Stomach (tissue), 9 donors: ENCODE measurements around the gene DAB1. TPM values are rescaled to one million over a fixed set of nuclear protein-coding genes. Genes with fewer than 3 reads are reported as not detected.

ENCODE experiments used
- DNase-seq, 2 donors: peaks; one replicate each; pipeline versions ENCODE4 v3.0.0 to v3.0.0-alpha.2; 2013 to 2019
- H3K27ac ChIP-seq, 5 donors: fragments of 200-600 bp in 4 of 5; sonication (generic) in 4 of 5; one replicate each; pipeline ENCODE4 v1.5.1; 2013 to 2019; ENCODE audit warnings: mild to moderate bottlenecking in 1 of 5, moderate library complexity in 1 of 5
- H3K27me3 ChIP-seq, 3 donors: fragments of 200-600 bp; sonication (generic); one replicate each; pipeline ENCODE4 v1.5.1; 2017 to 2019; ENCODE audit warnings: mixed run types in 1 of 3
- H3K36me3 ChIP-seq, 4 donors: fragments of 200-600 bp; sonication (generic); 1 replicate in 3 of 4; 2 replicates in 1 of 4; pipeline ENCODE4 v1.5.1; 2016 to 2019
- H3K4me1 ChIP-seq, 4 donors: fragments of 200-600 bp; sonication (generic); one replicate each; pipeline ENCODE4 v1.5.1; 2016 to 2019
- H3K4me3 ChIP-seq, 4 donors: fragments of 200-600 bp; sonication (generic) in 3 of 4; one replicate each; pipeline ENCODE4 v1.5.1; 2016 to 2019; ENCODE audit warnings: mild to moderate bottlenecking in 1 of 4
- H3K9me3 ChIP-seq, 4 donors: fragments of 200-600 bp; sonication (generic); one replicate each; pipeline ENCODE4 v1.5.1; 2016 to 2019
- CTCF ChIP-seq, 7 experiments: fragments of 450-650 bp in 4 of 7; fragments of 200-600 bp in 3 of 7; sonication (generic) in 3 of 7; IDR thresholded peaks; one replicate each; pipeline ENCODE4 v1.5.1; 2016 to 2019; ENCODE audit warnings: antibody characterized with exemption in 7 of 7, control low read depth in 2 of 7, mild to moderate bottlenecking in 1 of 7
- EP300 ChIP-seq: sonication (generic); formaldehyde crosslinking; IDR thresholded peaks from one replicate; pipeline ENCODE4 v1.6.1; 2017; ENCODE audit warnings: antibody characterized with exemption
- POLR2A ChIP-seq, 4 donors: fragments of 450-650 bp; IDR thresholded peaks; one replicate each; pipeline ENCODE4 v1.6.1; 2016; ENCODE audit warnings: antibody characterized with exemption in 4 of 4, control low read depth in 2 of 4, mild to moderate bottlenecking in 1 of 4, moderate library complexity in 1 of 4
- POLR2AphosphoS5 ChIP-seq, 3 donors: sonication (generic); formaldehyde crosslinking; IDR thresholded peaks; one replicate each; pipeline ENCODE4 v1.6.1; 2016; ENCODE audit warnings: antibody characterized with exemption in 3 of 3
- WGBS, 5 donors: extraction: QIAGEN DNeasy Blood & Tissue Kit in 3 of 5; methylation state at CpG; one replicate each; pipeline versions ENCODE4 v1.1.5 to v1.1.7; 2013 to 2018; 5-methylcytosine and 5-hydroxymethylcytosine counted together
- intact Hi-C: fragments of 100-400 bp; cut with DNase I; formaldehyde crosslinking; loops from one replicate; pipeline ENCODE4 v1.15.1; 2023; ENCODE audit warnings: low total_unique reads
- polyA plus RNA-seq, 3 donors: library from polyadenylated mRNA; stranded (reverse); fragments of 200-250 nt; gene quantifications; one replicate each; pipeline ENCODE4 v1.2.3, GENCODE V29; 2013
- total RNA-seq, 5 donors: library from RNA; depleted of rRNA; stranded (reverse); fragments of >200 nt; gene quantifications; one replicate each; pipeline versions ENCODE4 v1.1.0 to v1.2.3, GENCODE V29; 2014 to 2016
- donor health status: healthy with polysubstance abuse.
- donor health status: Bipolar disorder and iron deficiency.
- donor health status: healthy.

DAB1 gene
- total and polyA plus RNA-seq, 8 donors = under 0.01 to 3.5 (median 0.61) TPM; not detected in 1

- TF ChIP-seq POLR2AphosphoS5 (IDR thresholded peaks at IDR 0.05) (no peak), CTCF (IDR thresholded peaks at IDR 0.05) (no peak), POLR2A (IDR thresholded peaks at IDR 0.05) (no peak), EP300 (no peak)
- Histone ChIP-seq H3K4me1 (peaks cover 0 to 3% (median 0%) of the 10 kb centered on the region in 4 donors), H3K9me3 (no peaks in the 10 kb centered on the region), H3K4me3 (no peak overlapping the region), H3K27ac (no peak overlapping the region), H3K27me3 (no peaks in the 10 kb centered on the region), H3K36me3 (no peaks in the 10 kb centered on the region)
- DNase-seq = no peak
- intact Hi-C loops = no loop called here
- WGBS, 5 donors = 47 to 74% (median 64%) methylated on average over 4 of the region's 4 CpGs
Measured at GRCh38 chr1:56995414-56996100, 428.3 kb downstream of the DAB1 start.

GRCh38 chr1:56993475-56993874 is 430.4 kb downstream of the DAB1 start:
- intact Hi-C loops = no loop called here
- H3K9me3 ChIP-seq = no peaks in the 10 kb centered on the region
- no peaks in the 10 kb centered on the region for H3K36me3 ChIP-seq
- H3K4me3 ChIP-seq = no peak overlapping the region
- no peak for TF ChIP-seq POLR2AphosphoS5 (IDR thresholded peaks at IDR 0.05)
- no peak for DNase-seq
- H3K27me3 ChIP-seq = no peaks in the 10 kb centered on the region
- H3K4me1 ChIP-seq = peaks cover 0 to 3% (median 0%) of the 10 kb centered on the region in 4 donors
- no peak overlapping the region for H3K27ac ChIP-seq
- WGBS, 5 donors = 83 to 90% (median 87%) methylated on average over 5 of the region's 5 CpGs

- no peak for DNase-seq
- intact Hi-C loops = no loop called here
- H3K27me3 ChIP-seq = no peaks in the 10 kb centered on the region
- no peaks in the 10 kb centered on the region for H3K9me3 ChIP-seq
- no peaks in the 10 kb centered on the region for H3K4me1 ChIP-seq
- H3K27ac ChIP-seq = no peak overlapping the region
- TF ChIP-seq CTCF (IDR thresholded peaks at IDR 0.05) (no peak), POLR2A (IDR thresholded peaks at IDR 0.05) (no peak), POLR2AphosphoS5 (IDR thresholded peaks at IDR 0.05) (no peak), EP300 (no peak)
- no peak overlapping the region for H3K4me3 ChIP-seq
- WGBS, 5 donors = 73 to 82% (median 79%) methylated on average over 15 of the region's 15 CpGs
- H3K36me3 ChIP-seq = no peaks in the 10 kb centered on the region
Measured at GRCh38 chr1:56992318-56993125, 431.3 kb downstream of the DAB1 start.

- TF ChIP-seq CTCF (IDR thresholded peaks at IDR 0.05) (no peak), EP300 (no peak), POLR2A (IDR thresholded peaks at IDR 0.05) (no peak), POLR2AphosphoS5 (IDR thresholded peaks at IDR 0.05) (no peak)
- Histone ChIP-seq H3K27me3 (no peaks in the 10 kb centered on the region), H3K4me1 (no peaks in the 10 kb centered on the region), H3K27ac (no peak overlapping the region), H3K4me3 (no peak overlapping the region), H3K36me3 (no peaks in the 10 kb centered on the region), H3K9me3 (no peaks in the 10 kb centered on the region)
- intact Hi-C loops = no loop called here
- WGBS, 5 donors = 58 to 79% (median 68%) methylated on average over 3 of the region's 3 CpGs
- peak in 1 of 2 donors; percentile 13 for DNase-seq
Measured at GRCh38 chr1:56991576-56991975, 432.3 kb downstream of the DAB1 start.
